Hepatocyte (in vitro differentiated cells): ENCODE measurements around the gene ODF4.

Source experiments
- CTCF ChIP-seq: fragments of 200-600 bp; sonication (generic); IDR thresholded peaks from 2 replicates; pipeline ENCODE4 v1.5.1; 2016; ENCODE audit warnings: antibody characterized with exemption, mild to moderate bottlenecking; ENCODE audit not compliant: poor library complexity
- EZH2 ChIP-seq: fragments of 200-600 bp; sonication (generic); IDR thresholded peaks from 2 replicates; pipeline ENCODE4 v1.6.1; 2016; ENCODE audit warnings: antibody characterized with exemption, mild to moderate bottlenecking, borderline replicate concordance
- EZH2phosphoT487 ChIP-seq: fragments of 200-600 bp; sonication (generic); IDR thresholded peaks from one replicate; pipeline ENCODE4 v1.6.1; 2018; ENCODE audit warnings: antibody characterized with exemption, mild to moderate bottlenecking, low read depth, moderate library complexity; ENCODE audit not compliant: unreplicated experiment, severe bottlenecking

DNA sequence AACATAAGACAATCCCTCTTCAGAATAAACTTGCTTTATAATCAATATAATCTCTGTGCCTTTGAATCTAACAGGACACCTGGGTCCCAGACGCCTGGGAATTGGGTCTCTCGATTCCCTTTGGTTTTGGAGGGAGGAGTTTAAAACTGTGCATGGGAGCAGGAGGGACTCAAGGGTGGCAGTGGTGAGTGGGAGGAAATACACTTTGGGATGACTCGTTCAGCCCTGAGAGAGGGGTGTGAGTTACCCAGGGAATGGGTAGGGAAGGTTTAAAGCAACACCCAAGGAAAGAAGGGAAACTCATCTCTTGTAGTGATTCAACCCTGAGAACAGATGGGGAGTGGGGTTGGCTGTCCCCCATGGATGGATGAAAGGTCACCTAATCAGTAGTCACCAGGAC lies 49.6 kb upstream of the ODF4 start:
- no peak for TF ChIP-seq EZH2
- no peak for TF ChIP-seq CTCF
- TF ChIP-seq EZH2phosphoT487, result no peak
